H1 (cell line): ENCODE data around the gene EIPR1. TPM values are rescaled to one million over a fixed set of nuclear protein-coding genes. Genes with fewer than 3 reads are reported as not detected.

ENCODE experiments used
- CTCF ChIA-PET: fragments of 300-600 bp; sonication (Branson Sonifier 250); formaldehyde crosslinking; loops from one replicate; lab custom pipeline; 2021; ENCODE audit not compliant: partially characterized antibody; lab: Charles Lee
- POLR2A ChIA-PET: fragments of 300-600 bp; sonication (Branson Sonifier 250); formaldehyde crosslinking; loops from one replicate; lab custom pipeline; 2021; ENCODE audit warnings: inconsistent platforms; ENCODE audit not compliant: partially characterized antibody; lab: Charles Lee
- DNase-seq, 2 experiments: peaks; one replicate each; pipeline versions ENCODE4 v3.0.0 to v3.0.0-alpha.2; 2010 to 2022; ENCODE audit warnings: low spot score in 2 of 2, low read depth in 1 of 2, mixed read lengths in 1 of 2
- FAIRE-seq: peaks from 2 replicates; lab custom pipeline; 2011; peaks lifted over from hg19 to GRCh38; lab: Jason Lieb, UNC
- H2AFZ ChIP-seq: 2 replicates; pipeline ENCODE4 v1.8.1; 2012; ENCODE audit warnings: low read length, inconsistent platforms
- H2AK5ac ChIP-seq: 2 replicates; pipeline ENCODE4 v1.6.1; 2013; ENCODE audit warnings: low read depth, low read length
- H2BK120ac ChIP-seq: replicated peaks from 2 replicates; pipeline ENCODE3; 2013; ENCODE audit warnings: low read depth, low read length, inconsistent platforms
- H2BK12ac ChIP-seq: 2 replicates; pipeline ENCODE4 v1.6.1; 2013; ENCODE audit warnings: low read depth, low read length
- H2BK15ac ChIP-seq: 2 replicates; pipeline ENCODE4 v1.6.1; 2013; ENCODE audit warnings: low read length
- H2BK20ac ChIP-seq: 2 replicates; pipeline ENCODE4 v1.6.1; 2013; ENCODE audit warnings: low read length
- H2BK5ac ChIP-seq: 2 replicates; pipeline ENCODE4 v1.6.1; 2013; ENCODE audit warnings: low read depth, low read length
- H3K14ac ChIP-seq: 2 replicates; pipeline ENCODE4 v1.6.1; 2013; ENCODE audit warnings: inconsistent platforms; ENCODE audit not compliant: insufficient read length
- H3K18ac ChIP-seq: 2 replicates; pipeline ENCODE4 v1.6.1; 2013; ENCODE audit warnings: low read length; ENCODE audit errors: extremely low read depth
- H3K23ac ChIP-seq: 2 replicates; pipeline ENCODE4 v1.6.1; 2013; ENCODE audit warnings: inconsistent platforms; ENCODE audit not compliant: insufficient read length
- H3K23me2 ChIP-seq: 2 replicates; pipeline ENCODE4 v1.6.1; 2013; ENCODE audit warnings: low read depth, low read length
- H3K27ac ChIP-seq: 2 replicates; pipeline ENCODE4 v1.6.1; 2011; ENCODE audit warnings: low read depth, low read length, inconsistent platforms
- H3K27me3 ChIP-seq, 4 experiments: replicated peaks in 1 of 4; 1 replicate in 1 of 4; 2 replicates in 3 of 4; pipeline versions ENCODE4 v1.6.1 to v1.8.1; 2011 to 2013; ENCODE audit warnings: low read length in 3 of 4, mild to moderate bottlenecking in 3 of 4, inconsistent platforms in 2 of 4, mixed read lengths in 2 of 4, moderate library complexity in 1 of 4; ENCODE audit not compliant: control insufficient read depth in 3 of 4, insufficient read depth in 3 of 4; ENCODE audit errors: extremely low read depth in 1 of 4
- H3K36me3 ChIP-seq, 4 experiments: 2 replicates each; pipeline versions ENCODE4 v1.6.1 to v1.8.1; 2011 to 2013; ENCODE audit warnings: mild to moderate bottlenecking in 4 of 4, low read length in 3 of 4, moderate library complexity in 2 of 4, control low read depth in 1 of 4, inconsistent platforms in 1 of 4; ENCODE audit not compliant: insufficient read depth in 4 of 4, control insufficient read depth in 2 of 4
- H3K4ac ChIP-seq: replicated peaks from 2 replicates; pipeline ENCODE3; 2013; ENCODE audit warnings: low read length, low read depth, mixed read lengths, inconsistent platforms; ENCODE audit not compliant: insufficient read length
- H3K4me1 ChIP-seq, 4 experiments: replicated peaks in 1 of 4; 1 replicate in 1 of 4; 2 replicates in 3 of 4; pipeline versions ENCODE4 v1.6.1 to v1.8.1; 2011 to 2013; ENCODE audit warnings: low read length in 3 of 4, inconsistent platforms in 2 of 4, mixed read lengths in 1 of 4; ENCODE audit not compliant: insufficient read depth in 4 of 4, control insufficient read depth in 3 of 4
- H3K4me2 ChIP-seq, 2 experiments: 2 replicates each; pipeline versions ENCODE4 v1.6.1 to v1.8.1; 2011 to 2013; ENCODE audit warnings: low read depth in 2 of 2, low read length in 2 of 2, control low read depth in 1 of 2, inconsistent platforms in 1 of 2, mild to moderate bottlenecking in 1 of 2; ENCODE audit not compliant: insufficient read depth in 1 of 2
- H3K4me3 ChIP-seq, 4 experiments: fragments of 200-600, 300-600 bp in 1 of 4; sonication (generic), shearing (Covaris generic), sonication (Bioruptor Twin) in 1 of 4; 2 replicates each; pipeline versions ENCODE4 v1.5.1 to v1.8.1; 2011 to 2016; ENCODE audit warnings: low read length in 4 of 4, low read depth in 3 of 4, control low read depth in 2 of 4, inconsistent platforms in 2 of 4, mild to moderate bottlenecking in 2 of 4, mixed read lengths in 1 of 4, moderate library complexity in 1 of 4; ENCODE audit not compliant: insufficient read depth in 2 of 4; ENCODE audit errors: extremely low read depth in 1 of 4
- H3K56ac ChIP-seq: replicated peaks from 2 replicates; pipeline ENCODE3; 2013; ENCODE audit warnings: low read depth, mild to moderate bottlenecking, mixed read lengths, low read length, inconsistent platforms; ENCODE audit not compliant: insufficient read length
- H3K79me1 ChIP-seq: 2 replicates; pipeline ENCODE4 v1.6.1; 2013; ENCODE audit warnings: low read depth, low read length, control low read depth
- H3K79me2 ChIP-seq, 2 experiments: 2 replicates each; pipeline versions ENCODE4 v1.6.1 to v1.8.1; 2012 to 2013; ENCODE audit warnings: low read length in 2 of 2, mild to moderate bottlenecking in 2 of 2, inconsistent platforms in 1 of 2; ENCODE audit not compliant: insufficient read depth in 2 of 2, control insufficient read depth in 1 of 2
- H3K9ac ChIP-seq, 4 experiments: replicated peaks in 1 of 4; 1 replicate in 1 of 4; 2 replicates in 3 of 4; pipeline versions ENCODE4 v1.6.1 to v1.8.1; 2011 to 2013; ENCODE audit warnings: low read depth in 3 of 4, low read length in 3 of 4, control low read depth in 2 of 4, mild to moderate bottlenecking in 2 of 4, moderate library complexity in 2 of 4, inconsistent platforms in 1 of 4; ENCODE audit errors: extremely low read depth in 1 of 4
- H3K9me3 ChIP-seq, 2 experiments: 2 replicates each; pipeline versions ENCODE4 v1.6.1 to v1.8.1; 2012 to 2013; ENCODE audit warnings: mild to moderate bottlenecking in 2 of 2, moderate library complexity in 2 of 2, control low read depth in 1 of 2, inconsistent platforms in 1 of 2, low read depth in 1 of 2, low read length in 1 of 2, mixed read lengths in 1 of 2; ENCODE audit not compliant: insufficient read depth in 2 of 2
- H4K20me1 ChIP-seq, 2 experiments: replicated peaks in 1 of 2; 2 replicates each; pipeline versions ENCODE3 to v1.8.1; 2011 to 2013; ENCODE audit warnings: inconsistent platforms in 2 of 2, low read length in 2 of 2, mild to moderate bottlenecking in 1 of 2; ENCODE audit not compliant: insufficient read depth in 2 of 2, control insufficient read depth in 1 of 2
- H4K5ac ChIP-seq: 2 replicates; pipeline ENCODE4 v1.6.1; 2013; ENCODE audit warnings: low read length, low read depth, mixed read lengths, inconsistent platforms; ENCODE audit not compliant: insufficient read length
- H4K8ac ChIP-seq: 2 replicates; pipeline ENCODE4 v1.8.0; 2013; ENCODE audit warnings: mild to moderate bottlenecking, moderate library complexity, low read length, inconsistent platforms; ENCODE audit not compliant: insufficient read depth; ENCODE audit errors: extremely low read depth
- H4K91ac ChIP-seq: replicated peaks from 2 replicates; pipeline ENCODE3; 2013; ENCODE audit warnings: low read length, mixed read lengths, inconsistent platforms; ENCODE audit not compliant: insufficient read length
- BACH1 ChIP-seq: IDR thresholded peaks from 2 replicates; pipeline ENCODE4 v1.6.1; 2012; ENCODE audit warnings: low read length, improper control_type of control experiment
- BCL11A ChIP-seq, 2 experiments: IDR thresholded peaks; one replicate each; pipeline ENCODE4 v1.6.1; 2011; ENCODE audit warnings: low read depth in 2 of 2, low read length in 2 of 2, mild to moderate bottlenecking in 2 of 2
- BRCA1 ChIP-seq: IDR thresholded peaks from 2 replicates; pipeline ENCODE4 v1.6.1; 2012; ENCODE audit warnings: low read depth, low read length, improper control_type of control experiment
- CBX8 ChIP-seq: fragments of 300-800, 300-1000 bp; sonication (generic); IDR thresholded peaks from 2 replicates; pipeline ENCODE4 v1.7.1; 2016; ENCODE audit warnings: low read depth, low read length, borderline replicate concordance
- CTBP2 ChIP-seq: IDR thresholded peaks from 2 replicates; pipeline ENCODE4 v1.7.0; 2011; ENCODE audit warnings: borderline replicate concordance, mild to moderate bottlenecking, moderate library complexity, mixed read lengths, low read length; ENCODE audit not compliant: insufficient read depth, insufficient read length
- E2F6 ChIP-seq: IDR thresholded peaks from 2 replicates; pipeline ENCODE4 v1.6.1; 2012; ENCODE audit warnings: inconsistent platforms
- EP300 ChIP-seq, 2 experiments: IDR thresholded peaks; 1 replicate in 1 of 2; 2 replicates in 1 of 2; pipeline ENCODE4 v1.6.1; 2011 to 2012; ENCODE audit warnings: low read depth in 2 of 2, low read length in 2 of 2, mild to moderate bottlenecking in 2 of 2, borderline replicate concordance in 1 of 2, inconsistent platforms in 1 of 2, moderate library complexity in 1 of 2
- EZH2 ChIP-seq: fragments of 200-600 bp; sonication (generic); IDR thresholded peaks from 2 replicates; pipeline ENCODE4 v1.7.1; 2012; ENCODE audit warnings: low read depth, mild to moderate bottlenecking, moderate library complexity, low read length, inconsistent platforms; ENCODE audit not compliant: severe bottlenecking
- GTF2F1 ChIP-seq: IDR thresholded peaks from 2 replicates; pipeline ENCODE4 v1.6.1; 2012; ENCODE audit warnings: low read depth, low read length, improper control_type of control experiment, borderline replicate concordance
- KDM4A ChIP-seq: IDR thresholded peaks from one replicate; pipeline ENCODE4 v1.7.1; 2012; ENCODE audit warnings: low read depth, mild to moderate bottlenecking, moderate library complexity, low read length, inconsistent platforms; ENCODE audit not compliant: severe bottlenecking
- SIRT6 ChIP-seq: IDR thresholded peaks from one replicate; pipeline ENCODE4 v1.7.1; 2012; ENCODE audit warnings: low read length, inconsistent platforms
- SRF ChIP-seq: IDR thresholded peaks from 2 replicates; pipeline ENCODE4 v1.6.1; 2011; ENCODE audit warnings: mild to moderate bottlenecking, low read depth, low read length, moderate library complexity
- TAF7 ChIP-seq: optimal IDR thresholded peaks from 2 replicates; pipeline ENCODE3; 2011; ENCODE audit warnings: low read depth, mild to moderate bottlenecking, inconsistent platforms, low read length, moderate library complexity, borderline replicate concordance
- TBP ChIP-seq: IDR thresholded peaks from 2 replicates; pipeline ENCODE4 v1.6.1; 2011; ENCODE audit warnings: low read depth, low read length, improper control_type of control experiment
- WGBS, 2 experiments: shearing (Covaris generic) in 1 of 2; methylation state at CpG; one replicate each; pipeline versions ENCODE4 v1.1.6 to v1.1.7; 2013 to 2015; ENCODE audit warnings: low lambda C conversion rate in 2 of 2, mixed read lengths in 2 of 2, inconsistent platforms in 1 of 2, low coverage in 1 of 2, missing lambda C conversion rate in 1 of 2; ENCODE audit not compliant: insufficient replicate concordance in 2 of 2, insufficient coverage in 1 of 2, insufficient read length in 1 of 2; ENCODE audit errors: extremely low coverage in 1 of 2, missing lambda C conversion rate in 1 of 2; 5-methylcytosine and 5-hydroxymethylcytosine counted together
- polyA plus RNA-seq, 7 experiments: library from polyadenylated mRNA; depleted of rRNA in 3 of 7; stranded (reverse) in 5 of 7; unstranded in 2 of 7; fragments of >200 nt in 5 of 7; fragments of 200-250 nt in 2 of 7; gene quantifications; 1 replicate in 5 of 7; 2 replicates in 1 of 7; 4 replicates in 1 of 7; pipeline versions ENCODE4 v1.2.1 to v1.2.3, GENCODE V29; 2011 to 2013; ENCODE audit warnings: missing spikeins in 2 of 7, mixed read lengths in 2 of 7
- total RNA-seq: library from RNA; stranded (reverse); fragmentation: NEBNext Ultra II Directional; extraction: Animal tissue kit (Norgen Biotek cat#: 25700); gene quantifications from 2 replicates; pipeline ENCODE4 v1.2.1, GENCODE V29; 2021

The EIPR1 gene
- total and polyA plus RNA-seq, 2 of the 8 experiments (the other 6 are each of a cell fraction or from before 2014, with no cell fraction given): 26.3 to 56.4 TPM

GRCh38 chr2:3345621-3346020 is 32.0 kb downstream of the EIPR1 start:
- Histone ChIP-seq H3K4me2 (no peak overlapping the region), H4K8ac (no peak overlapping the region), H3K4me1 (peaks cover 0 to 5% (median 0%) of the 10 kb centered on the region in 4 experiments; a peak in 1 of 7 replicates), H2AFZ (no peak overlapping the region), H3K9ac (no peak overlapping the region), H3K27ac (no peak overlapping the region), H2BK12ac (no peak overlapping the region), H3K27me3 (no peaks in the 10 kb centered on the region), H3K9me3 (no peaks in the 10 kb centered on the region), H3K23ac (no peak overlapping the region), H3K56ac (no peak overlapping the region), H4K5ac (no peak overlapping the region), H3K14ac (no peak overlapping the region), H4K20me1 (peaks cover 2 to 12% of the 10 kb centered on the region in 2 experiments), H2AK5ac (no peak overlapping the region), H3K4ac (no peak overlapping the region), H3K79me2 (no peaks in the 10 kb centered on the region), H3K79me1 (peaks cover 5% of the 10 kb centered on the region), H3K4me3 (no peak overlapping the region), H2BK5ac (no peak overlapping the region), H4K91ac (no peak overlapping the region), H2BK20ac (no peak overlapping the region), H2BK120ac (no peak overlapping the region), H3K36me3 (no peaks in the 10 kb centered on the region), H3K23me2 (no peaks in the 10 kb centered on the region), H2BK15ac (no peak overlapping the region), H3K18ac (no peak overlapping the region)
- POLR2A ChIA-PET: no interaction called here
- FAIRE-seq (no peak), DNase-seq (no peak)
- 95% methylated on average over 7 of the region's 7 CpGs; no CpG with 5 or more reads in 1 of the 2 experiments for WGBS, 2 experiments
- CTCF ChIA-PET: no interaction called here
- TF ChIP-seq BRCA1 (no peak), BCL11A (IDR thresholded peaks at IDR 0.05; ENCODE audit: low read depth in 2 of 2, low read length in 2 of 2) (no peak), GTF2F1 (no peak), CTBP2 (no peak), BACH1 (no peak), E2F6 (no peak), SRF (no peak), TAF7 (no peak), TBP (no peak), EZH2 (no peak), KDM4A (no peak), SIRT6 (no peak), CBX8 (no peak), EP300 (IDR thresholded peaks at IDR 0.05; ENCODE audit: borderline replicate concordance in 1 of 2, low read depth in 2 of 2, low read length in 2 of 2) (no peak)
